HepG2 (cell line): ENCODE measurements around the gene LYRM4. TPM values are rescaled to one million over a fixed set of nuclear protein-coding genes. Genes with fewer than 3 reads are reported as not detected.

ENCODE experiments used
- CCAR2 ChIP-seq: fragments of 200-400 bp; formaldehyde crosslinking; optimal IDR thresholded peaks from 2 replicates; pipeline ENCODE3; 2018; ENCODE audit warnings: low read depth, mild to moderate bottlenecking, low read length, moderate library complexity
- DR1 ChIP-seq: sonication (generic); formaldehyde crosslinking; IDR thresholded peaks from 2 replicates; pipeline ENCODE4 v1.8.0; 2021; ENCODE audit warnings: mild to moderate bottlenecking, missing genetic modification reagents, inconsistent platforms
- FOXA1 ChIP-seq, 2 experiments: fragments of 450-650 bp in 1 of 2; sonication (generic) in 1 of 2; formaldehyde crosslinking in 1 of 2; IDR thresholded peaks; 2 replicates each; pipeline versions ENCODE4 v1.4.0 to v1.6.1; 2016 to 2020; ENCODE audit warnings: missing genetic modification reagents in 1 of 2
- HNRNPK ChIP-seq: fragments of 200-400 bp; formaldehyde crosslinking; IDR thresholded peaks from 2 replicates; pipeline ENCODE4 v1.6.1; 2018; ENCODE audit warnings: low read length, low read depth, moderate library complexity, mild to moderate bottlenecking; ENCODE audit not compliant: poor library complexity, severe bottlenecking
- IKZF4 ChIP-seq: sonication (generic); formaldehyde crosslinking; IDR thresholded peaks from 2 replicates; pipeline ENCODE4 v1.5.1; 2020; ENCODE audit warnings: borderline replicate concordance, mild to moderate bottlenecking, low read depth, missing genetic modification reagents; ENCODE audit errors: not compliant biosample characterization
- LRRFIP1 ChIP-seq: sonication (generic); formaldehyde crosslinking; conservative IDR thresholded peaks from 2 replicates; pipeline ENCODE4 v1.4.0; 2020; ENCODE audit warnings: missing genetic modification reagents
- MLXIP ChIP-seq: sonication (generic); formaldehyde crosslinking; IDR thresholded peaks from 2 replicates; pipeline ENCODE4 v1.9.0; 2021; ENCODE audit warnings: missing genetic modification reagents, borderline replicate concordance
- NR2F6 ChIP-seq, 2 experiments: IDR thresholded peaks; 2 replicates each; pipeline ENCODE4 v1.6.1; 2016; ENCODE audit warnings: antibody characterized with exemption in 1 of 2, mild to moderate bottlenecking in 1 of 2
- PAXIP1 ChIP-seq: sonication (generic); formaldehyde crosslinking; conservative IDR thresholded peaks from 2 replicates; pipeline ENCODE4 v1.4.0; 2020; ENCODE audit warnings: mild to moderate bottlenecking, missing genetic modification reagents, moderate library complexity
- RAD21 ChIP-seq: fragments of 450-650 bp; formaldehyde crosslinking; IDR thresholded peaks from 2 replicates; pipeline ENCODE4 v1.5.0; 2020; ENCODE audit warnings: mild to moderate bottlenecking
- RFXAP ChIP-seq: sonication (generic); formaldehyde crosslinking; IDR thresholded peaks from 2 replicates; pipeline ENCODE4 v1.4.0; 2020; ENCODE audit warnings: missing genetic modification reagents, borderline replicate concordance
- RNF2 ChIP-seq: fragments of 450-650 bp; conservative IDR thresholded peaks from 2 replicates; pipeline ENCODE4 v1.6.1; 2016; ENCODE audit warnings: low read depth
- SOX6 ChIP-seq, 2 experiments: fragments of 450-650 bp in 1 of 2; sonication (generic) in 1 of 2; formaldehyde crosslinking in 1 of 2; IDR thresholded peaks; 2 replicates each; pipeline versions ENCODE4 v1.4.0 to v1.6.1; 2017 to 2020; ENCODE audit warnings: antibody characterized with exemption in 1 of 2, mild to moderate bottlenecking in 1 of 2, missing genetic modification reagents in 1 of 2
- ZNF138 ChIP-seq: sonication (generic); formaldehyde crosslinking; IDR thresholded peaks from 2 replicates; pipeline ENCODE4 v1.5.0; 2020; ENCODE audit warnings: mild to moderate bottlenecking, low read depth, missing genetic modification reagents
- ZNF276 ChIP-seq: sonication (generic); formaldehyde crosslinking; IDR thresholded peaks from 2 replicates; pipeline ENCODE4 v1.4.0; 2020; ENCODE audit warnings: mild to moderate bottlenecking, low read depth, missing genetic modification reagents
- ZNF513 ChIP-seq: sonication (generic); formaldehyde crosslinking; conservative IDR thresholded peaks from 2 replicates; pipeline ENCODE4 v1.5.0; 2020; ENCODE audit warnings: missing genetic modification reagents
- polyA plus RNA-seq, 8 experiments: library from polyadenylated mRNA; depleted of rRNA in 3 of 8; stranded (reverse) in 7 of 8; unstranded in 1 of 8; fragments of >200 nt; fragmentation: Illumina TruSeq in 4 of 8; extraction: Trizol in 4 of 8; gene quantifications; 2 replicates each; pipeline versions ENCODE4 v1.2.1 to v1.2.3, GENCODE V29; 2011 to 2016; ENCODE audit warnings: low read depth in 4 of 8, missing spikeins in 1 of 8, mixed read lengths in 1 of 8; ENCODE audit not compliant: insufficient read depth in 1 of 8
- total RNA-seq, 5 experiments: library from RNA; depleted of rRNA; stranded (reverse); fragments of >200 nt; fragmentation: Illumina TruSeq; extraction: Trizol; gene quantifications; 2 replicates each; pipeline ENCODE4 v1.2.3, GENCODE V29; 2016; ENCODE audit warnings: low read depth in 1 of 5

The LYRM4 gene
- total and polyA plus RNA-seq, 2 of the 13 experiments (the other 11 are each of a cell fraction or from before 2014, with no cell fraction given): 64.6 to 67.5 TPM

GRCh38 chr6:5214570-5215052, 46.1 kb downstream of the LYRM4 start (continued):
- TF ChIP-seq ZNF513 (CRISPR knock-in tag) (no peak), MLXIP (CRISPR knock-in tag) (no peak), LRRFIP1 (CRISPR knock-in tag) (no peak), SOX6 (IDR thresholded peaks at IDR 0.05) (no peak), SOX6 (CRISPR knock-in tag; IDR thresholded peaks at IDR 0.05) (peak; percentile 33; the same call in 1 of the 2 replicates), NR2F6 (IDR thresholded peaks at IDR 0.05) (no peak), NR2F6 (CRISPR knock-in tag; IDR thresholded peaks at IDR 0.05) (peak; percentile 56), DR1 (CRISPR knock-in tag) (no peak), ZNF276 (CRISPR knock-in tag) (no peak), RNF2 (no peak), ZNF138 (CRISPR knock-in tag) (no peak), PAXIP1 (CRISPR knock-in tag) (no peak), RFXAP (CRISPR knock-in tag) (no peak), IKZF4 (CRISPR knock-in tag) (no peak), HNRNPK (no peak), RAD21 (CRISPR knock-in tag) (peak; percentile 91), FOXA1 (IDR thresholded peaks at IDR 0.05) (no peak), FOXA1 (CRISPR knock-in tag; IDR thresholded peaks at IDR 0.05) (0 out of 2 replicates have a peak, but pooled peaks have one; percentile 21), CCAR2 (no peak)
